ENCODE data around the gene CREB5. TPM values are rescaled to one million over a fixed set of nuclear protein-coding genes. Genes with fewer than 3 reads are reported as not detected.

Gene CREB5
- total RNA-seq, 1 donor from 2014 or later, result 4.6 TPM

DNA sequence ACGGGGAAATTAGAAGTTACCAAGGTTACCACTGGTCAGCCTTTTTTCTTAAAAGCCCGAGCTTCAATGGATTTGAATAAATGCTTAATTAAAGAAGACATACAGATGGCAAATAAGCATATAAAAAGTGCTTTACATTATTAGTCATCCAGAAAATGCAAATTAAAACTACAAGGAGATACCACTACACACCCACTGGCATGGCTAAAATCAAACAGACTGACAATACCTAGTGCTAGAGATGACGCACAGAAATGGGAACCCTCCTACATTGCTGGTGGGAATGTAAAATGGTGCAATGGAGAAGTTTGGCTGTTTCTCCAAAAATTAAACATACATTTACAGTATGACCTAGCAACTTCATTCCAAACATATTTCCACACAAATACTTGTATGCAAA, 38.3 kb upstream of the CREB5 start:
- no peak for DNase-seq (ENCODE audit: low spot score, unreplicated experiment)
- no peaks in the 10 kb centered on the region for H3K9me3 Mint-ChIP-seq (ENCODE audit: low read depth)
- H3K4me3 Mint-ChIP-seq (ENCODE audit: low read depth), result no peak overlapping the region
- H3K4me1 Mint-ChIP-seq (ENCODE audit: low read depth), result peaks cover 2% of the 10 kb centered on the region
- H3K27me3 Mint-ChIP-seq, result no peaks in the 10 kb centered on the region
- TF ChIP-seq, protein P1, sequence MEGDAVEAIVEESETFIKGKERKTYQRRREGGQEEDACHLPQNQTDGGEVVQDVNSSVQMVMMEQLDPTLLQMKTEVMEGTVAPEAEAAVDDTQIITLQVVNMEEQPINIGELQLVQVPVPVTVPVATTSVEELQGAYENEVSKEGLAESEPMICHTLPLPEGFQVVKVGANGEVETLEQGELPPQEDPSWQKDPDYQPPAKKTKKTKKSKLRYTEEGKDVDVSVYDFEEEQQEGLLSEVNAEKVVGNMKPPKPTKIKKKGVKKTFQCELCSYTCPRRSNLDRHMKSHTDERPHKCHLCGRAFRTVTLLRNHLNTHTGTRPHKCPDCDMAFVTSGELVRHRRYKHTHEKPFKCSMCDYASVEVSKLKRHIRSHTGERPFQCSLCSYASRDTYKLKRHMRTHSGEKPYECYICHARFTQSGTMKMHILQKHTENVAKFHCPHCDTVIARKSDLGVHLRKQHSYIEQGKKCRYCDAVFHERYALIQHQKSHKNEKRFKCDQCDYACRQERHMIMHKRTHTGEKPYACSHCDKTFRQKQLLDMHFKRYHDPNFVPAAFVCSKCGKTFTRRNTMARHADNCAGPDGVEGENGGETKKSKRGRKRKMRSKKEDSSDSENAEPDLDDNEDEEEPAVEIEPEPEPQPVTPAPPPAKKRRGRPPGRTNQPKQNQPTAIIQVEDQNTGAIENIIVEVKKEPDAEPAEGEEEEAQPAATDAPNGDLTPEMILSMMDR (IDR thresholded peaks at IDR 0.05; ENCODE audit: unreplicated experiment), result no peak
- H3K27ac Mint-ChIP-seq, result no peak overlapping the region
- no peaks in the 10 kb centered on the region for H3K36me3 Mint-ChIP-seq (ENCODE audit: insufficient read depth)

DNA sequence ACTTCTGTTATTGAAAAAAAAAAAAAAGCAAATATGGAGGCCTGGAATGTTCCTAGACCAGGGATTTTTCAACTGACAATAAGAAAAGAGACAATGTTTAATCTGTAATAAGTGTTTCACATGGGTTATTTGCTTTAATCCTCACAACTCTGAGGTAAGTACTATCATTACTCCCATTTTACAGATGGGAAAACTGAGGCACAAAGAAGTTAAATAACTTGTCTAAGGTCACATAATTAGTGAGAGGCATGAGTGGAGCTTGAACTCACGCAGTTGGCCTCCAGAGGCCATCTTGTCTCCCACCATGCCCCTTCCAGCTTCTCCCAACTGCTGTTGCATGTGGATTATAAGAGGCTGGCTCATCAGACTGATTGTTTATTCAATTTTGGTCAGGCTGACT, 36.6 kb upstream of the CREB5 start:
- TF ChIP-seq, protein P1 (IDR thresholded peaks at IDR 0.05; ENCODE audit: unreplicated experiment), result no peak
- H3K4me3 Mint-ChIP-seq (ENCODE audit: low read depth), result no peak overlapping the region
- H3K27me3 Mint-ChIP-seq, result peaks cover 3% of the 10 kb centered on the region
- no peak for DNase-seq (ENCODE audit: low spot score, unreplicated experiment)
- no peaks in the 10 kb centered on the region for H3K9me3 Mint-ChIP-seq (ENCODE audit: low read depth)
- no peaks in the 10 kb centered on the region for H3K36me3 Mint-ChIP-seq (ENCODE audit: insufficient read depth)
- no peaks in the 10 kb centered on the region for H3K4me1 Mint-ChIP-seq (ENCODE audit: low read depth)
- no peak overlapping the region for H3K27ac Mint-ChIP-seq

DNA sequence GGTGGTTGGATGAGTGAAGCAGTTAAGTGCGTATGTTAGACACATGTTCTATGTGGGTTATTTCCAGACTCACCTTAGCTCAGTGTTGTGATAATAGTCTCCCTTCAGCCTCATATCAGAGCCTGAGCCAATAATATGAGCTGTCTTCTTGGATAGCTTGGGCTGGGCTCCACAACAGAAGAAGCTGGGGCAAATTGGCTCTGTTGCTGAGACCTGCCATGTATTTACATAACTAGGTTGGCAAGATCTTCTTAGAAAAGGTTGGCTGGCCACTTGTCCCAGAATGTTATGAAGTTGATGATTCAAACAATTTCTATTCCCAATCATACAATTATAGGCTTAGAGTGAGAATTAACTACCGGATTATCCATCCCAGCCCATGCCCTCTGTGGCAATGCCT, 35.7 kb upstream of the CREB5 start:
- Mint-ChIP-seq H3K9me3 (ENCODE audit: low read depth) (no peaks in the 10 kb centered on the region), H3K27me3 (peaks cover 3% of the 10 kb centered on the region), H3K4me3 (ENCODE audit: low read depth) (no peak overlapping the region), H3K27ac (no peak overlapping the region), H3K36me3 (ENCODE audit: insufficient read depth) (no peaks in the 10 kb centered on the region), H3K4me1 (ENCODE audit: low read depth) (no peaks in the 10 kb centered on the region)
- DNase-seq (ENCODE audit: low spot score, unreplicated experiment), result no peak
- TF ChIP-seq, protein P1 (IDR thresholded peaks at IDR 0.05; ENCODE audit: unreplicated experiment), result no peak

DNA sequence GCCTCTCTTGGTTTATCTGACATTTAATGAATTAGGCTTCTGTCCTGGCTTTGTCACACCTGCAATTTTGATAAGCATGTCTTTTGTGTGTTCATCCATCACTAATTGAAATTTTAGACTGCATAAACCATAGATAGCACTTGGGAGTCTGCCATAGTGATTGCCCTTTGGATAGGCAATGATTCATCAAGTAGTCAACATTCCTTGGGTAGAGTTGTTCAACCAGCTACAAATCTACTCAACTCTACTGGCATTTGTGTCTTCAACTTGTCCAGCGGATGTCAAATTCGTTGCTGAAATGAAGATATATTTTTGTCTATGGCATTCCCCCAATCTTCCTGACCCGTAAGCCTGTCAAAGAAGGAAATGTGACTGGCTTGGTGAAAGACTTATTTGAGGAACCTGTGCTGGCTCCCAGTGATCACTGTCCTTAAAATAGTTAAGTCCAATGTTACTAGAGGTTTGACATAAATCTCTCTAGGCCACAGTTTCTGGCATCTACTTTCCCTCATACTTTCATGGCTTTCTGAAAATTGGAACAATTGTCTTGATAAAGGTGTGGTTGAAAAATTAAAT, 33.7 kb upstream of the CREB5 start:
- no peak for DNase-seq (ENCODE audit: low spot score, unreplicated experiment)
- no peak overlapping the region for H3K4me3 Mint-ChIP-seq (ENCODE audit: low read depth)
- H3K4me1 Mint-ChIP-seq (ENCODE audit: low read depth), result no peaks in the 10 kb centered on the region
- peaks cover 3% of the 10 kb centered on the region for H3K27me3 Mint-ChIP-seq
- TF ChIP-seq, protein P1 (IDR thresholded peaks at IDR 0.05; ENCODE audit: unreplicated experiment), result no peak
- no peaks in the 10 kb centered on the region for H3K9me3 Mint-ChIP-seq (ENCODE audit: low read depth)
- H3K36me3 Mint-ChIP-seq (ENCODE audit: insufficient read depth), result no peaks in the 10 kb centered on the region
- H3K27ac Mint-ChIP-seq, result no peak overlapping the region

DNA sequence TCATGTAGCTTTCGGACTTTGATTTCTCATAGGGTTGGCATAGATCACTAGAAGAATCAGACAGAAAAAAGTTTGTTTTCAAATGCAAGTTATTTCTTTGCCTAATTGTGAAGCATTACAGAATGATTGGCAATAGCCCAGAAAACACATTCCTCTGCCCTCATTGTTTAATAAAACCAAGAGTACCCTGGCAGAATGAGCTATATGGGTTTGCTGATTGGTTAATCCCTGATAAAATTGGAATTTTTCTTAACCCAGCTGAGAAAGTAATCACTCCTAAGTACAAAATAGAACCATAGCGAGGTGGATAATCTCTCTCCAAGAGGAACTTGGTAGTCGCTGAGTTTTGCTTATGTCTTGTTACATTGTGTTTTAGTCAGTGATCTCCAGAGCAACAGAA, 30.9 kb upstream of the CREB5 start:
- Mint-ChIP-seq H3K4me1 (ENCODE audit: low read depth) (no peaks in the 10 kb centered on the region), H3K27me3 (peaks cover 3% of the 10 kb centered on the region), H3K4me3 (ENCODE audit: low read depth) (no peak overlapping the region), H3K36me3 (ENCODE audit: insufficient read depth) (no peaks in the 10 kb centered on the region), H3K9me3 (ENCODE audit: low read depth) (no peaks in the 10 kb centered on the region), H3K27ac (no peak overlapping the region)
- TF ChIP-seq, protein P1 (IDR thresholded peaks at IDR 0.05; ENCODE audit: unreplicated experiment), result no peak
- no peak for DNase-seq (ENCODE audit: low spot score, unreplicated experiment)

Data from progenitor cell of endocrine pancreas (in vitro differentiated cells).